Measurements from ENCODE around the gene SAXO1. TPM values are rescaled to one million over a fixed set of nuclear protein-coding genes. Genes with fewer than 3 reads are reported as not detected.

SAXO1 gene
- total RNA-seq, 1 experiment from 2014 or later, result 0.09 TPM

DNA sequence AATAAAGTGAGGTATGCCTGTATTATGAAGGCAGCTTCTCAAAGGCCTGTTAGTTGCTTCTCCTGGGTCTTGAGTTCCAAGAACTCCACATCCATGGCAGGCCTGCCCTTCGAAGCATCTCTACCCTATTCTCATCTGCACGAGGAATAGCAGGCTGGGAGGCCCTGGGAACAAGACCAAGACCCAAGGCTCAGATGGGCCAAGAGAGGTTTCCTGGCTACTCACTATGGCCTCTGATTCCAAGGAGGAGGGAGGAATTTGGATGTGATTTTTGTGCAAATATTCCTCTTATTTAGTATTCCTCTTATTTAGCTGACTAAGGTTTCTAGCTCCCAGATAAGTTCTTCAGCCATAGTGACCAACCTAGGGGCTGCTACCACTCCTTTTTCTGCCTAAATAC is 151.3 kb downstream of the SAXO1 start:
- Mint-ChIP-seq H3K4me3 (no peak overlapping the region), H3K27ac (no peak overlapping the region), H3K36me3 (peaks cover 9% of the 10 kb centered on the region), H3K4me1 (no peaks in the 10 kb centered on the region), H3K9me3 (peaks cover 22% of the 10 kb centered on the region), H3K27me3 (ENCODE audit: low read depth) (no peaks in the 10 kb centered on the region)
- POLR2A ChIA-PET, result no interaction called here
- CTCF ChIA-PET, result no interaction called here
- TF ChIP-seq, protein P1, sequence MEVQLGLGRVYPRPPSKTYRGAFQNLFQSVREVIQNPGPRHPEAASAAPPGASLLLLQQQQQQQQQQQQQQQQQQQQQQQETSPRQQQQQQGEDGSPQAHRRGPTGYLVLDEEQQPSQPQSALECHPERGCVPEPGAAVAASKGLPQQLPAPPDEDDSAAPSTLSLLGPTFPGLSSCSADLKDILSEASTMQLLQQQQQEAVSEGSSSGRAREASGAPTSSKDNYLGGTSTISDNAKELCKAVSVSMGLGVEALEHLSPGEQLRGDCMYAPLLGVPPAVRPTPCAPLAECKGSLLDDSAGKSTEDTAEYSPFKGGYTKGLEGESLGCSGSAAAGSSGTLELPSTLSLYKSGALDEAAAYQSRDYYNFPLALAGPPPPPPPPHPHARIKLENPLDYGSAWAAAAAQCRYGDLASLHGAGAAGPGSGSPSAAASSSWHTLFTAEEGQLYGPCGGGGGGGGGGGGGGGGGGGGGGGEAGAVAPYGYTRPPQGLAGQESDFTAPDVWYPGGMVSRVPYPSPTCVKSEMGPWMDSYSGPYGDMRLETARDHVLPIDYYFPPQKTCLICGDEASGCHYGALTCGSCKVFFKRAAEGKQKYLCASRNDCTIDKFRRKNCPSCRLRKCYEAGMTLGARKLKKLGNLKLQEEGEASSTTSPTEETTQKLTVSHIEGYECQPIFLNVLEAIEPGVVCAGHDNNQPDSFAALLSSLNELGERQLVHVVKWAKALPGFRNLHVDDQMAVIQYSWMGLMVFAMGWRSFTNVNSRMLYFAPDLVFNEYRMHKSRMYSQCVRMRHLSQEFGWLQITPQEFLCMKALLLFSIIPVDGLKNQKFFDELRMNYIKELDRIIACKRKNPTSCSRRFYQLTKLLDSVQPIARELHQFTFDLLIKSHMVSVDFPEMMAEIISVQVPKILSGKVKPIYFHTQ (CRISPR knock-in tag; IDR thresholded peaks at IDR 0.05), result no peak
- TF ChIP-seq, protein P2, sequence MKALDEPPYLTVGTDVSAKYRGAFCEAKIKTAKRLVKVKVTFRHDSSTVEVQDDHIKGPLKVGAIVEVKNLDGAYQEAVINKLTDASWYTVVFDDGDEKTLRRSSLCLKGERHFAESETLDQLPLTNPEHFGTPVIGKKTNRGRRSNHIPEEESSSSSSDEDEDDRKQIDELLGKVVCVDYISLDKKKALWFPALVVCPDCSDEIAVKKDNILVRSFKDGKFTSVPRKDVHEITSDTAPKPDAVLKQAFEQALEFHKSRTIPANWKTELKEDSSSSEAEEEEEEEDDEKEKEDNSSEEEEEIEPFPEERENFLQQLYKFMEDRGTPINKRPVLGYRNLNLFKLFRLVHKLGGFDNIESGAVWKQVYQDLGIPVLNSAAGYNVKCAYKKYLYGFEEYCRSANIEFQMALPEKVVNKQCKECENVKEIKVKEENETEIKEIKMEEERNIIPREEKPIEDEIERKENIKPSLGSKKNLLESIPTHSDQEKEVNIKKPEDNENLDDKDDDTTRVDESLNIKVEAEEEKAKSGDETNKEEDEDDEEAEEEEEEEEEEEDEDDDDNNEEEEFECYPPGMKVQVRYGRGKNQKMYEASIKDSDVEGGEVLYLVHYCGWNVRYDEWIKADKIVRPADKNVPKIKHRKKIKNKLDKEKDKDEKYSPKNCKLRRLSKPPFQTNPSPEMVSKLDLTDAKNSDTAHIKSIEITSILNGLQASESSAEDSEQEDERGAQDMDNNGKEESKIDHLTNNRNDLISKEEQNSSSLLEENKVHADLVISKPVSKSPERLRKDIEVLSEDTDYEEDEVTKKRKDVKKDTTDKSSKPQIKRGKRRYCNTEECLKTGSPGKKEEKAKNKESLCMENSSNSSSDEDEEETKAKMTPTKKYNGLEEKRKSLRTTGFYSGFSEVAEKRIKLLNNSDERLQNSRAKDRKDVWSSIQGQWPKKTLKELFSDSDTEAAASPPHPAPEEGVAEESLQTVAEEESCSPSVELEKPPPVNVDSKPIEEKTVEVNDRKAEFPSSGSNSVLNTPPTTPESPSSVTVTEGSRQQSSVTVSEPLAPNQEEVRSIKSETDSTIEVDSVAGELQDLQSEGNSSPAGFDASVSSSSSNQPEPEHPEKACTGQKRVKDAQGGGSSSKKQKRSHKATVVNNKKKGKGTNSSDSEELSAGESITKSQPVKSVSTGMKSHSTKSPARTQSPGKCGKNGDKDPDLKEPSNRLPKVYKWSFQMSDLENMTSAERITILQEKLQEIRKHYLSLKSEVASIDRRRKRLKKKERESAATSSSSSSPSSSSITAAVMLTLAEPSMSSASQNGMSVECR (CRISPR knock-in tag; IDR thresholded peaks at IDR 0.05; ENCODE audit: borderline replicate concordance), result no peak
- no peak for TF ChIP-seq TEAD4 (CRISPR knock-in tag; IDR thresholded peaks at IDR 0.05)
- no peak for DNase-seq (ENCODE audit: low spot score)
- no peak for ATAC-seq

DNA sequence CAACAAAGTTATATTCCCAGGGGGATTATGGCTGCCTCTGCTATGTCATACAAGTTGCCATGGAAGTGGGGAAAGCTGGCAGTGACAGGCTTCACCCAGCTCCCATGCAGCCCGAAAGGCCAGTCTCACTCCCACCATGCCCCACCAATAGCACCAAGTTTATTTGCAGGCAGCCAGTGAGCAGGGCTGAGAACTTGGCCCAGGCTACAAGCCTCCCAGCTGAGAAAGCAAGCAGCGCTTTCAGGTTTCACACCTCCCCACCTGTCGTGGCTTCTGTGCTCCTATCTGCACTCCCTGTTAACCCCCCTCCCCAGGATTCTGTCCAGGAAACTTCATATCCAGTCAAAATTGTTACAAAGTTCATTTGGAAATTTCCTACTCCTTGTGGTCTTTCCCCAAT is 155.0 kb downstream of the SAXO1 start:
- Mint-ChIP-seq H3K9me3 (peaks cover 1% of the 10 kb centered on the region), H3K4me1 (no peaks in the 10 kb centered on the region), H3K36me3 (peaks cover under 1% of the 10 kb centered on the region), H3K27ac (no peak overlapping the region), H3K27me3 (ENCODE audit: low read depth) (no peaks in the 10 kb centered on the region), H3K4me3 (no peak overlapping the region)
- ChIA-PET CTCF (no interaction called here), POLR2A (no interaction called here)
- DNase-seq (ENCODE audit: low spot score) (no peak), ATAC-seq (no peak)
- TF ChIP-seq RELA (CRISPR knock-in tag; IDR thresholded peaks at IDR 0.05; ENCODE audit: borderline replicate concordance) (no peak), ZNF416 (CRISPR knock-in tag; IDR thresholded peaks at IDR 0.05) (no peak), TCF7 (CRISPR knock-in tag; IDR thresholded peaks at IDR 0.05; ENCODE audit: low read depth) (no peak), ZNF317 (CRISPR knock-in tag; IDR thresholded peaks at IDR 0.05; ENCODE audit: borderline replicate concordance, low read depth) (no peak), ZNF121 (CRISPR knock-in tag; IDR thresholded peaks at IDR 0.05) (no peak), SOX15 (CRISPR knock-in tag; IDR thresholded peaks at IDR 0.05) (no peak), JAZF1 (CRISPR knock-in tag; IDR thresholded peaks at IDR 0.05) (no peak), NFATC4 (CRISPR knock-in tag; IDR thresholded peaks at IDR 0.05) (no peak), ZNF671 (CRISPR knock-in tag; IDR thresholded peaks at IDR 0.05) (no peak)
- TF ChIP-seq, protein P3, sequence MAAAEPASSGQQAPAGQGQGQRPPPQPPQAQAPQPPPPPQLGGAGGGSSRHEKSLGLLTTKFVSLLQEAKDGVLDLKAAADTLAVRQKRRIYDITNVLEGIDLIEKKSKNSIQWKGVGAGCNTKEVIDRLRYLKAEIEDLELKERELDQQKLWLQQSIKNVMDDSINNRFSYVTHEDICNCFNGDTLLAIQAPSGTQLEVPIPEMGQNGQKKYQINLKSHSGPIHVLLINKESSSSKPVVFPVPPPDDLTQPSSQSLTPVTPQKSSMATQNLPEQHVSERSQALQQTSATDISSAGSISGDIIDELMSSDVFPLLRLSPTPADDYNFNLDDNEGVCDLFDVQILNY (CRISPR knock-in tag; IDR thresholded peaks at IDR 0.05), result no peak
- TF ChIP-seq, protein P4, sequence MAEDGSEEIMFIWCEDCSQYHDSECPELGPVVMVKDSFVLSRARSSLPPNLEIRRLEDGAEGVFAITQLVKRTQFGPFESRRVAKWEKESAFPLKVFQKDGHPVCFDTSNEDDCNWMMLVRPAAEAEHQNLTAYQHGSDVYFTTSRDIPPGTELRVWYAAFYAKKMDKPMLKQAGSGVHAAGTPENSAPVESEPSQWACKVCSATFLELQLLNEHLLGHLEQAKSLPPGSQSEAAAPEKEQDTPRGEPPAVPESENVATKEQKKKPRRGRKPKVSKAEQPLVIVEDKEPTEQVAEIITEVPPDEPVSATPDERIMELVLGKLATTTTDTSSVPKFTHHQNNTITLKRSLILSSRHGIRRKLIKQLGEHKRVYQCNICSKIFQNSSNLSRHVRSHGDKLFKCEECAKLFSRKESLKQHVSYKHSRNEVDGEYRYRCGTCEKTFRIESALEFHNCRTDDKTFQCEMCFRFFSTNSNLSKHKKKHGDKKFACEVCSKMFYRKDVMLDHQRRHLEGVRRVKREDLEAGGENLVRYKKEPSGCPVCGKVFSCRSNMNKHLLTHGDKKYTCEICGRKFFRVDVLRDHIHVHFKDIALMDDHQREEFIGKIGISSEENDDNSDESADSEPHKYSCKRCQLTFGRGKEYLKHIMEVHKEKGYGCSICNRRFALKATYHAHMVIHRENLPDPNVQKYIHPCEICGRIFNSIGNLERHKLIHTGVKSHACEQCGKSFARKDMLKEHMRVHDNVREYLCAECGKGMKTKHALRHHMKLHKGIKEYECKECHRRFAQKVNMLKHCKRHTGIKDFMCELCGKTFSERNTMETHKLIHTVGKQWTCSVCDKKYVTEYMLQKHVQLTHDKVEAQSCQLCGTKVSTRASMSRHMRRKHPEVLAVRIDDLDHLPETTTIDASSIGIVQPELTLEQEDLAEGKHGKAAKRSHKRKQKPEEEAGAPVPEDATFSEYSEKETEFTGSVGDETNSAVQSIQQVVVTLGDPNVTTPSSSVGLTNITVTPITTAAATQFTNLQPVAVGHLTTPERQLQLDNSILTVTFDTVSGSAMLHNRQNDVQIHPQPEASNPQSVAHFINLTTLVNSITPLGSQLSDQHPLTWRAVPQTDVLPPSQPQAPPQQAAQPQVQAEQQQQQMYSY (CRISPR knock-in tag; IDR thresholded peaks at IDR 0.05), result no peak
- TF ChIP-seq, protein P2 (CRISPR knock-in tag; IDR thresholded peaks at IDR 0.05; ENCODE audit: borderline replicate concordance), result no peak
